ENCODE data around the gene WDR81.

GRCh38 chr17:1711804-1712203, 12.7 kb upstream of the WDR81 start:
- TF ChIP-seq BHLHE40 (IDR thresholded peaks at IDR 0.05; ENCODE audit: borderline replicate concordance in 1 of 2, low read depth in 2 of 2, low read length in 1 of 2) = no peak
- TF ChIP-seq BMI1 (IDR thresholded peaks at IDR 0.05; ENCODE audit: borderline replicate concordance) = no peak
- TF ChIP-seq CTCF (IDR thresholded peaks at IDR 0.05 in 2 of 3, conservative IDR thresholded peaks at IDR 0.05 in 1 of 3; ENCODE audit: control insufficient read depth in 2 of 3, extremely low read depth in 1 of 3, insufficient read depth in 1 of 3, low read depth in 3 of 3, low read length in 3 of 3) = no peak
- TF ChIP-seq ATF3 (IDR thresholded peaks at IDR 0.05; ENCODE audit: borderline replicate concordance, extremely low read depth, low read depth, low read length) = no peak
- TF ChIP-seq BRCA1 (IDR thresholded peaks at IDR 0.05; ENCODE audit: low read depth, low read length) = no peak
- no peak for TF ChIP-seq ZNF274 (IDR thresholded peaks at IDR 0.05; ENCODE audit: insufficient read depth, insufficient read length)
- no peak; the same call in 1 of the 2 replicates for TF ChIP-seq POLR2AphosphoS5 (IDR thresholded peaks at IDR 0.05; ENCODE audit: low read length)
- no peak for TF ChIP-seq IKZF1 (conservative IDR thresholded peaks at IDR 0.05)
- no peak for TF ChIP-seq CUX1 (IDR thresholded peaks at IDR 0.05; ENCODE audit: insufficient replicate concordance, low read depth, low read length)
- TF ChIP-seq RELA (IDR thresholded peaks at IDR 0.05; ENCODE audit: borderline replicate concordance, partially characterized antibody) = no peak
- no peak for TF ChIP-seq CEBPB (IDR thresholded peaks at IDR 0.05; ENCODE audit: borderline replicate concordance in 1 of 2, low read depth in 2 of 2, low read length in 2 of 2)
- no peak for TF ChIP-seq MYC (IDR thresholded peaks at IDR 0.05; ENCODE audit: insufficient read depth, insufficient read length, insufficient replicate concordance, low read length, severe bottlenecking)

Data from GM12878 (cell line).